Measurements from ENCODE around the gene BIRC5.

GRCh38 chr17:78252111-78252634, 38.1 kb downstream of the BIRC5 start:
- TF ChIP-seq CTCF (IDR thresholded peaks at IDR 0.05 in 4 of 5, conservative IDR thresholded peaks at IDR 0.05 in 1 of 5) (no peak), POLR2A (IDR thresholded peaks at IDR 0.05) (no peak)

Measured in gastrocnemius medialis (tissue), 4 donors.